Gastrocnemius medialis (tissue), 4 donors: ENCODE data around the gene NCL. TPM values are rescaled to one million over a fixed set of nuclear protein-coding genes. Genes with fewer than 3 reads are reported as not detected.

Experiments used
- ATAC-seq, 2 donors: fragments of 150-250 bp; one replicate each; pipeline ENCODE4 v1.9.1; 2016
- DNase-seq, 2 donors: peaks; one replicate each; pipeline ENCODE4 v3.0.0-alpha.2; 2019
- H3K27ac ChIP-seq, 4 donors: fragments of 200-600 bp; sonication (generic); 1 replicate in 1 of 4; 2 replicates in 3 of 4; pipeline ENCODE4 v1.5.1; 2016 to 2018; ENCODE audit warnings: mild to moderate bottlenecking in 2 of 4, moderate library complexity in 1 of 4
- H3K27me3 ChIP-seq, 3 donors: fragments of 200-600 bp; sonication (generic) in 2 of 3; 1 replicate in 1 of 3; 2 replicates in 2 of 3; pipeline versions ENCODE4 v1.5.1 to v1.6.0; 2016 to 2019; ENCODE audit warnings: mild to moderate bottlenecking in 1 of 3, moderate library complexity in 1 of 3
- H3K36me3 ChIP-seq, 2 donors: fragments of 200-600 bp; sonication (generic) in 1 of 2; one replicate each; pipeline ENCODE4 v1.5.1; 2017 to 2018
- H3K4me1 ChIP-seq, 2 donors: fragments of 200-600 bp; sonication (generic) in 1 of 2; one replicate each; pipeline ENCODE4 v1.5.1; 2016 to 2017; ENCODE audit warnings: mild to moderate bottlenecking in 2 of 2
- H3K4me3 ChIP-seq, 4 donors: fragments of 200-600 bp; sonication (generic) in 3 of 4; 1 replicate in 1 of 4; 2 replicates in 3 of 4; pipeline ENCODE4 v1.5.1; 2016 to 2019; ENCODE audit warnings: mild to moderate bottlenecking in 2 of 4
- H3K9me3 ChIP-seq, 3 donors: fragments of 200-600 bp; sonication (generic) in 2 of 3; 1 replicate in 1 of 3; 2 replicates in 2 of 3; pipeline ENCODE4 v1.5.1; 2016 to 2019
- POLR2A ChIP-seq, 2 donors: fragments of 450-650 bp; IDR thresholded peaks; one replicate each; pipeline ENCODE4 v1.6.1; 2017; ENCODE audit warnings: antibody characterized with exemption in 2 of 2, mild to moderate bottlenecking in 2 of 2, moderate library complexity in 2 of 2
- in situ Hi-C, 4 donors: fragments of 200-750 bp; cut with MboI; loops; one replicate each; pipeline versions ENCODE4 v1.15.0 to v1.8.0; 2017; ENCODE audit warnings: low sequenced_read_pairs in 4 of 4
- intact Hi-C: fragments of 100-400 bp; cut with DNase I; formaldehyde crosslinking; loops from one replicate; pipeline ENCODE4 v1.15.1; 2023; ENCODE audit warnings: low total_unique reads
- total RNA-seq, 4 donors: library from RNA; depleted of rRNA; stranded (reverse); fragments of >200 nt; gene quantifications; one replicate each; pipeline versions ENCODE4 v1.1.0 to v1.2.3, GENCODE V29; 2016
- TF ChIP-seq, protein P1 (sequence below), 5 experiments: fragments of 450-650 bp in 3 of 5; fragments of 200-600 bp in 2 of 5; sonication (generic) in 2 of 5; IDR thresholded peaks in 4 of 5; conservative IDR thresholded peaks in 1 of 5; 1 replicate in 4 of 5; 2 replicates in 1 of 5; pipeline ENCODE4 v1.5.1; 2016 to 2019; ENCODE audit warnings: antibody characterized with exemption in 5 of 5, mild to moderate bottlenecking in 3 of 5, moderate library complexity in 3 of 5

The NCL gene
- total RNA-seq, 4 donors from 2014 or later = 48.8 to 174 (median 124) TPM

DNA sequence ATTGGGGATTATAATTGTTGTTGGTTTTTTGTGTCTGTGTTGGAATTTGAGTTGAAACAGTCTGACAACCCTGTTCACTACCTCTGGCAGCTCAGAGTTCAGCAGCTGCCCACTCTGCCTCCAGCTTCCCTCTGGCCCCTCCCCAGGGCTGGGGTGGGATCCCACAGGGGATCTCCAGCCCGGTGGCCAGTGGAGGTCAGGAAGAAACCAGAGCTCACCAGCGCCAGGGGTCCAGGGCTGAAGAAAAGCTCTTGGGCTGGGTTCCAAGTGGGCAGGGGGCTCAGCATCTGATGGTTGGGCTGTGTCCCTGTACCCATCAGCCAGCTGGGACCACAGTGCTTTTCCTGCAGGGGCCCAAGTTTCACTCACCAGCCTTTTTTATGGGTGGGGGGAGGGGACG, 16.5 kb upstream of the NCL start:
- intact Hi-C loops = no loop called here

DNA sequence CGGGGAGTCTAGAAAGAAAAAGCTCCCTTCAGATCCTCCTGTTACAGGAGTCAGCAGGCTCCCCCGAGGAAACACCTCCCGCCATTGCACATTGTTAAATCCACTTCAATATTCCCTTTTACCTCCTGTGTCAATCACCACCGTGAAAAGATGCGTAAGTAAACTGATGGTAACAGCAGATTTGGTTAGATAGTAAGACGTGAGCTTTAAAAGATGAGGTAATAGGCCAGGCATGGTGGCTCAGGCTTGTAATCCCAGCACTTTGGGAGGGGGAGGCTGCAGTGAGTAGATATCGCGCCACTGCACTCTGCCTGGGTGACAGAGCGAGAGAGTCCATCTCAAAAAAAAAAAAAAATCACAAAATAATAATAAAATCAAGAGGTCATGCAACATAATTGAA, 15.2 kb upstream of the NCL start:
- TF ChIP-seq POLR2A (IDR thresholded peaks at IDR 0.05) = no peak
- TF ChIP-seq, protein P1, sequence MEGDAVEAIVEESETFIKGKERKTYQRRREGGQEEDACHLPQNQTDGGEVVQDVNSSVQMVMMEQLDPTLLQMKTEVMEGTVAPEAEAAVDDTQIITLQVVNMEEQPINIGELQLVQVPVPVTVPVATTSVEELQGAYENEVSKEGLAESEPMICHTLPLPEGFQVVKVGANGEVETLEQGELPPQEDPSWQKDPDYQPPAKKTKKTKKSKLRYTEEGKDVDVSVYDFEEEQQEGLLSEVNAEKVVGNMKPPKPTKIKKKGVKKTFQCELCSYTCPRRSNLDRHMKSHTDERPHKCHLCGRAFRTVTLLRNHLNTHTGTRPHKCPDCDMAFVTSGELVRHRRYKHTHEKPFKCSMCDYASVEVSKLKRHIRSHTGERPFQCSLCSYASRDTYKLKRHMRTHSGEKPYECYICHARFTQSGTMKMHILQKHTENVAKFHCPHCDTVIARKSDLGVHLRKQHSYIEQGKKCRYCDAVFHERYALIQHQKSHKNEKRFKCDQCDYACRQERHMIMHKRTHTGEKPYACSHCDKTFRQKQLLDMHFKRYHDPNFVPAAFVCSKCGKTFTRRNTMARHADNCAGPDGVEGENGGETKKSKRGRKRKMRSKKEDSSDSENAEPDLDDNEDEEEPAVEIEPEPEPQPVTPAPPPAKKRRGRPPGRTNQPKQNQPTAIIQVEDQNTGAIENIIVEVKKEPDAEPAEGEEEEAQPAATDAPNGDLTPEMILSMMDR (IDR thresholded peaks at IDR 0.05 in 4 of 5, conservative IDR thresholded peaks at IDR 0.05 in 1 of 5) = no peak
- Histone ChIP-seq H3K4me3 (no peak overlapping the region), H3K27ac (no peak overlapping the region), H3K4me1 (no peaks in the 10 kb centered on the region), H3K36me3 (no peaks in the 10 kb centered on the region), H3K9me3 (no peaks in the 10 kb centered on the region), H3K27me3 (no peaks in the 10 kb centered on the region)
- DNase-seq (no peak), ATAC-seq (no peak)
- in situ Hi-C loops (loop anchor here in 1 of 4 donors (10.0 kb wide), 1 partner anchor 75 kb away; no protein-coding TSS in a partner anchor), intact Hi-C loops (no loop called here)

More for the DNA sequence above, 16.5 kb upstream of the NCL start:
- no peak for DNase-seq
- H3K27me3 ChIP-seq = no peaks in the 10 kb centered on the region
- no peak overlapping the region for H3K27ac ChIP-seq
- no peaks in the 10 kb centered on the region for H3K4me1 ChIP-seq
- no peaks in the 10 kb centered on the region for H3K9me3 ChIP-seq
- no peak for TF ChIP-seq POLR2A (IDR thresholded peaks at IDR 0.05)
- TF ChIP-seq, protein P1 (IDR thresholded peaks at IDR 0.05 in 4 of 5, conservative IDR thresholded peaks at IDR 0.05 in 1 of 5) = no peak
- no peak for ATAC-seq
- H3K4me3 ChIP-seq = no peak overlapping the region
- no peaks in the 10 kb centered on the region for H3K36me3 ChIP-seq
- in situ Hi-C loops = no loop called here

DNA sequence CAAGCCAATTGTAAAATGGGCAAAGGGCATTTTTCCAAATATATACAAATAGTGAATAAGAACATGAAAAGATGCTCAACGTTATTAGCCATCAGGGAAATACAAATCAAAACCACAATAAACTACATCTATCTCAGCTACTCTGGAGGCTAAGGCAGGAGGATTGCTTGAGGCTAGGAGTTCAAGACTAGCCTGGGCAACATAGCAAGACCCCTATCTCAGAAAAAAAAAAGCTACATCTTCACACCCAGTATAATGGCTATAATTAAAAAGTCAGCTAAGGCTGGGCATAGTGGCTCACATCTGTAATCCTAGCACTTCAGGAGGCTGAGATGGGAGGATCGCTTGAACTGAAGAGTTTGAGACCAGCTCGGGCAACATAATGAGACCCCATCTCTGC, 12.6 kb upstream of the NCL start:
- no peaks in the 10 kb centered on the region for H3K27me3 ChIP-seq
- DNase-seq (no peak), ATAC-seq (no peak)
- H3K9me3 ChIP-seq = no peaks in the 10 kb centered on the region
- in situ Hi-C loops (loop anchor here in 1 of 4 donors (10.0 kb wide), 1 partner anchor 78 kb away; no protein-coding TSS in a partner anchor), intact Hi-C loops (no loop called here)
- TF ChIP-seq, protein P1 (IDR thresholded peaks at IDR 0.05 in 4 of 5, conservative IDR thresholded peaks at IDR 0.05 in 1 of 5) = no peak
- no peak for TF ChIP-seq POLR2A (IDR thresholded peaks at IDR 0.05)
- no peaks in the 10 kb centered on the region for H3K4me1 ChIP-seq
- no peak overlapping the region for H3K27ac ChIP-seq
- no peaks in the 10 kb centered on the region for H3K36me3 ChIP-seq
- H3K4me3 ChIP-seq = no peak overlapping the region

DNA sequence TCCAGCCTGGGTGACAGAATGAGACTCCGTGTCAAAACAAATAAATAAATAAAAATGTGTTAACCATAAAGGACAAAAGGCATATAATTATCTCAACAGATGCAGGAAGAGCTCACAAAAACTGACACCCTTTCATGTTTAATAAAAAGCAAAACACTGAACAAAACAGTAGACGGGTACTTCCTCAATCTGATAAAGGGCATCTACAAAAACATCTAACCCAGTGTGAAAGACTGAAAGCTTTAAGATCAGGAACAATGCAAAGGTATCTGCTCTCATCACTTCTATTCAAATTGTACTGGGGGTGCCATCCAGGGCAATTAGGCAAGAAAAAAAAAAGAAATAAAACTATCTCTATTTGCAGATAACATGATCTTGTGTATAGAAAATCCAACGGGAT, 11.7 kb upstream of the NCL start:
- Histone ChIP-seq H3K9me3 (no peaks in the 10 kb centered on the region), H3K4me1 (no peaks in the 10 kb centered on the region), H3K4me3 (no peak overlapping the region), H3K27me3 (no peaks in the 10 kb centered on the region), H3K27ac (no peak overlapping the region), H3K36me3 (no peaks in the 10 kb centered on the region)
- intact Hi-C loops = no loop called here
- no peak for TF ChIP-seq POLR2A (IDR thresholded peaks at IDR 0.05)
- TF ChIP-seq, protein P1 (IDR thresholded peaks at IDR 0.05 in 4 of 5, conservative IDR thresholded peaks at IDR 0.05 in 1 of 5) = no peak
- in situ Hi-C loops = loop anchor here in 1 of 4 donors (10.0 kb wide), 1 partner anchor 79 kb away; no protein-coding TSS in a partner anchor
- ATAC-seq (no peak), DNase-seq (no peak)

DNA sequence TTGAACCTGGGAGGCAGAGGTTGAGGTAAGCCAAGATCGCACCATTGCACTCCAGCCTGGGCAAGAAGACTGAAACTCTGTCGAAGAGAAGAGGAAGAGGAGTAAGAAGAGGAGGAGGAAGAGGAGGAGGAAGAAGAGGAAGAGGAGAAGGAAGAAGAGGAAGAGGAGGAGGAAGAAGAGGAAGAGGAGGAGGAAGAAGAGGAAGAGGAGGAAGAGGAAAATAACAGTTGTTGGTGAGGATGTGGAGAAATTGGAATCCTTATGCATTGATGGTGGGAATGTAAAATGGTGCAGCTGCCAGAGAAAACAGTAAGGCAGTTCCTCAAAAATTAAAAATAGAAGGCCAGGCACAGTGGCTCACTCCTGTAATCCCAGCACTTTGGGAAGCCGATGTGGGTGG, 8.5 kb upstream of the NCL start:
- Histone ChIP-seq H3K4me1 (no peaks in the 10 kb centered on the region), H3K27ac (no peak overlapping the region), H3K9me3 (no peaks in the 10 kb centered on the region), H3K36me3 (no peaks in the 10 kb centered on the region), H3K4me3 (no peak overlapping the region), H3K27me3 (no peaks in the 10 kb centered on the region)
- TF ChIP-seq, protein P1 (IDR thresholded peaks at IDR 0.05 in 4 of 5, conservative IDR thresholded peaks at IDR 0.05 in 1 of 5) = no peak
- no peak for TF ChIP-seq POLR2A (IDR thresholded peaks at IDR 0.05)
- intact Hi-C loops = no loop called here
- ATAC-seq (no peak), DNase-seq (no peak)
- in situ Hi-C loops = loop anchor here in 2 of 4 donors (10.0 to 25.0 kb wide), 2 partner anchors 82 to 361 kb away; no protein-coding TSS in a partner anchor
